GM12878 (cell line): ENCODE data around the gene RIC8B.

Experiments used
- GABPA ChIP-seq: IDR thresholded peaks from 2 replicates; pipeline ENCODE4 v1.6.1; 2014; ENCODE audit warnings: antibody characterized with exemption, low read depth, mild to moderate bottlenecking, inconsistent platforms
- POLR2A ChIP-seq: IDR thresholded peaks from 2 replicates; pipeline ENCODE4 v1.6.1; 2011; ENCODE audit warnings: low read depth, mild to moderate bottlenecking, low read length
- ZNF274 ChIP-seq: IDR thresholded peaks from one replicate; pipeline ENCODE4 v1.8.0; 2011; ENCODE audit not compliant: insufficient read length, insufficient read depth
- TF ChIP-seq, protein P1 (sequence below), 3 experiments: IDR thresholded peaks in 2 of 3; conservative IDR thresholded peaks in 1 of 3; 2 replicates each; pipeline ENCODE4 v1.5.1; 2011; ENCODE audit warnings: low read depth in 3 of 3, low read length in 3 of 3, mild to moderate bottlenecking in 3 of 3, control low read depth in 2 of 3, moderate library complexity in 2 of 3, inconsistent platforms in 1 of 3, mixed read lengths in 1 of 3; ENCODE audit not compliant: control insufficient read depth in 2 of 3, insufficient read depth in 1 of 3; ENCODE audit errors: extremely low read depth in 1 of 3
- TF ChIP-seq, protein P2 (sequence below): fragments of 450-650 bp; IDR thresholded peaks from 2 replicates; pipeline ENCODE4 v1.6.1; 2016; ENCODE audit warnings: mild to moderate bottlenecking

DNA sequence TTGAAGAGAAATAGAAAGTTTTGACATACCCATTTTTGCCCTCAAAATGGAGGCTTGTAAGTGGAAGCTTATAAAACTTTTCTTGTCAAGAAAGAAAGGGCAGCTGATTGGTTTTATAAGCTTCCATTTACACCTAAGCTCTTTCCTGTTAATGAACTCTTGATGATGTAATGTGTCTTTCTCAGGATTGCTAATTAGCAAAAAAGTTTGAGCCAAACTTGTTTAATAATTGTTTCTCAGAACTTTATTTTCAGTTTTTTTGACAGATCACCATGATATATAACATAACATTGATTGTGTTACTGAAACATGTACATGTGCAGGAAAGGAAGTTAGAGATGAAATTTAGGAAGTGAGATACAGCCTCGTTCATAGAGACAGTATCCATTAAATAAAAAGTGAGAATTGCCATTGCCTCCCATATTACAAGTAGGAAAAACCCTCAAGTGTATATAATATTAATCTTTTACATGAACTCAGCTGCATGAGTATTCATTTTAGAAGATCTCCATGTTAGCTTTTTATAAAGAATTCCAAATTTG lies 26.8 kb downstream of the RIC8B start:
- TF ChIP-seq, protein P1, sequence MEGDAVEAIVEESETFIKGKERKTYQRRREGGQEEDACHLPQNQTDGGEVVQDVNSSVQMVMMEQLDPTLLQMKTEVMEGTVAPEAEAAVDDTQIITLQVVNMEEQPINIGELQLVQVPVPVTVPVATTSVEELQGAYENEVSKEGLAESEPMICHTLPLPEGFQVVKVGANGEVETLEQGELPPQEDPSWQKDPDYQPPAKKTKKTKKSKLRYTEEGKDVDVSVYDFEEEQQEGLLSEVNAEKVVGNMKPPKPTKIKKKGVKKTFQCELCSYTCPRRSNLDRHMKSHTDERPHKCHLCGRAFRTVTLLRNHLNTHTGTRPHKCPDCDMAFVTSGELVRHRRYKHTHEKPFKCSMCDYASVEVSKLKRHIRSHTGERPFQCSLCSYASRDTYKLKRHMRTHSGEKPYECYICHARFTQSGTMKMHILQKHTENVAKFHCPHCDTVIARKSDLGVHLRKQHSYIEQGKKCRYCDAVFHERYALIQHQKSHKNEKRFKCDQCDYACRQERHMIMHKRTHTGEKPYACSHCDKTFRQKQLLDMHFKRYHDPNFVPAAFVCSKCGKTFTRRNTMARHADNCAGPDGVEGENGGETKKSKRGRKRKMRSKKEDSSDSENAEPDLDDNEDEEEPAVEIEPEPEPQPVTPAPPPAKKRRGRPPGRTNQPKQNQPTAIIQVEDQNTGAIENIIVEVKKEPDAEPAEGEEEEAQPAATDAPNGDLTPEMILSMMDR (IDR thresholded peaks at IDR 0.05 in 2 of 3, conservative IDR thresholded peaks at IDR 0.05 in 1 of 3; ENCODE audit: control insufficient read depth in 2 of 3, extremely low read depth in 1 of 3, insufficient read depth in 1 of 3, low read depth in 3 of 3, low read length in 3 of 3) = no peak
- TF ChIP-seq GABPA (no peak), POLR2A (no peak), ZNF274 (no peak)
- TF ChIP-seq, protein P2, sequence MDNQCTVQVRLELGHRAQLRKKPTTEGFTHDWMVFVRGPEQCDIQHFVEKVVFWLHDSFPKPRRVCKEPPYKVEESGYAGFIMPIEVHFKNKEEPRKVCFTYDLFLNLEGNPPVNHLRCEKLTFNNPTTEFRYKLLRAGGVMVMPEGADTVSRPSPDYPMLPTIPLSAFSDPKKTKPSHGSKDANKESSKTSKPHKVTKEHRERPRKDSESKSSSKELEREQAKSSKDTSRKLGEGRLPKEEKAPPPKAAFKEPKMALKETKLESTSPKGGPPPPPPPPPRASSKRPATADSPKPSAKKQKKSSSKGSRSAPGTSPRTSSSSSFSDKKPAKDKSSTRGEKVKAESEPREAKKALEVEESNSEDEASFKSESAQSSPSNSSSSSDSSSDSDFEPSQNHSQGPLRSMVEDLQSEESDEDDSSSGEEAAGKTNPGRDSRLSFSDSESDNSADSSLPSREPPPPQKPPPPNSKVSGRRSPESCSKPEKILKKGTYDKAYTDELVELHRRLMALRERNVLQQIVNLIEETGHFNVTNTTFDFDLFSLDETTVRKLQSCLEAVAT = no peak
